Gastrocnemius medialis (tissue), 4 donors: Measurements from ENCODE around the gene GAB2.

ENCODE experiments used
- CTCF ChIP-seq, 5 experiments: fragments of 450-650 bp in 3 of 5; fragments of 200-600 bp in 2 of 5; sonication (generic) in 2 of 5; IDR thresholded peaks in 4 of 5; conservative IDR thresholded peaks in 1 of 5; 1 replicate in 4 of 5; 2 replicates in 1 of 5; pipeline ENCODE4 v1.5.1; 2016 to 2019; ENCODE audit warnings: antibody characterized with exemption in 5 of 5, mild to moderate bottlenecking in 3 of 5, moderate library complexity in 3 of 5
- POLR2A ChIP-seq, 2 donors: fragments of 450-650 bp; IDR thresholded peaks; one replicate each; pipeline ENCODE4 v1.6.1; 2017; ENCODE audit warnings: antibody characterized with exemption in 2 of 2, mild to moderate bottlenecking in 2 of 2, moderate library complexity in 2 of 2

GRCh38 chr11:78347956-78348355 is 69.7 kb downstream of the GAB2 start:
- TF ChIP-seq CTCF (IDR thresholded peaks at IDR 0.05 in 4 of 5, conservative IDR thresholded peaks at IDR 0.05 in 1 of 5) (no peak), POLR2A (IDR thresholded peaks at IDR 0.05) (no peak)
